Muscle of leg (tissue), 11 donors: ENCODE measurements around the gene HOXB3. TPM values are rescaled to one million over a fixed set of nuclear protein-coding genes. Genes with fewer than 3 reads are reported as not detected.

ENCODE experiments used
- DNase-seq: peaks from one replicate; pipeline ENCODE4 v3.0.0; 2013
- H3K27ac ChIP-seq: one replicate; pipeline ENCODE4 v1.5.1; 2013; ENCODE audit warnings: mild to moderate bottlenecking, low read length, control low read depth
- H3K27me3 ChIP-seq: one replicate; pipeline ENCODE4 v1.6.1; 2013; ENCODE audit warnings: low read length; ENCODE audit not compliant: control insufficient read depth, insufficient read depth
- H3K36me3 ChIP-seq: one replicate; pipeline ENCODE4 v1.6.1; 2013; ENCODE audit warnings: low read length; ENCODE audit not compliant: control insufficient read depth, insufficient read depth
- H3K4me1 ChIP-seq: one replicate; pipeline ENCODE4 v1.6.1; 2013; ENCODE audit warnings: low read length; ENCODE audit not compliant: control insufficient read depth, insufficient read depth
- H3K4me3 ChIP-seq: one replicate; pipeline ENCODE4 v1.5.1; 2013; ENCODE audit warnings: low read length, control low read depth
- H3K9me3 ChIP-seq: replicated peaks from 2 replicates; pipeline ENCODE4 v1.6.1; 2013; ENCODE audit warnings: low read depth, low read length; ENCODE audit not compliant: control insufficient read depth
- WGBS: methylation state at CpG from one replicate; pipeline ENCODE4 v1.1.5; 2013; ENCODE audit warnings: missing lambda C conversion rate; ENCODE audit not compliant: insufficient coverage; 5-methylcytosine and 5-hydroxymethylcytosine counted together
- polyA plus RNA-seq, 8 donors: library from polyadenylated mRNA; unstranded; fragments of 120-200 nt; gene quantifications; one replicate each; pipeline versions ENCODE4 v1.2.1 to v1.2.3, GENCODE V29; 2013; ENCODE audit warnings: inconsistent platforms in 1 of 8, low replicate concordance in 1 of 8; ENCODE audit not compliant: insufficient read length in 8 of 8, insufficient read depth in 1 of 8
- total RNA-seq: library from RNA; stranded (reverse); fragments of 120-200 nt; gene quantifications from one replicate; pipeline ENCODE4 v1.2.4, GENCODE V29; 2013

HOXB3 gene
- total and polyA plus RNA-seq, 9 donors: 3.1 to 14.6 (median 9.4) TPM

- no peak overlapping the region for H3K4me3 ChIP-seq
- no peaks in the 10 kb centered on the region for H3K9me3 ChIP-seq
- peaks cover 17% of the 10 kb centered on the region for H3K4me1 ChIP-seq
- no peaks in the 10 kb centered on the region for H3K36me3 ChIP-seq
- no peak overlapping the region for H3K27ac ChIP-seq
- WGBS: 3% methylated on average over 39 of the region's 43 CpGs
- H3K27me3 ChIP-seq: peaks cover 100% of the 10 kb centered on the region
- DNase-seq: no peak
Observed at GRCh38 chr17:48617471-48618255, 27.6 kb upstream of the HOXB3 start.

DNA sequence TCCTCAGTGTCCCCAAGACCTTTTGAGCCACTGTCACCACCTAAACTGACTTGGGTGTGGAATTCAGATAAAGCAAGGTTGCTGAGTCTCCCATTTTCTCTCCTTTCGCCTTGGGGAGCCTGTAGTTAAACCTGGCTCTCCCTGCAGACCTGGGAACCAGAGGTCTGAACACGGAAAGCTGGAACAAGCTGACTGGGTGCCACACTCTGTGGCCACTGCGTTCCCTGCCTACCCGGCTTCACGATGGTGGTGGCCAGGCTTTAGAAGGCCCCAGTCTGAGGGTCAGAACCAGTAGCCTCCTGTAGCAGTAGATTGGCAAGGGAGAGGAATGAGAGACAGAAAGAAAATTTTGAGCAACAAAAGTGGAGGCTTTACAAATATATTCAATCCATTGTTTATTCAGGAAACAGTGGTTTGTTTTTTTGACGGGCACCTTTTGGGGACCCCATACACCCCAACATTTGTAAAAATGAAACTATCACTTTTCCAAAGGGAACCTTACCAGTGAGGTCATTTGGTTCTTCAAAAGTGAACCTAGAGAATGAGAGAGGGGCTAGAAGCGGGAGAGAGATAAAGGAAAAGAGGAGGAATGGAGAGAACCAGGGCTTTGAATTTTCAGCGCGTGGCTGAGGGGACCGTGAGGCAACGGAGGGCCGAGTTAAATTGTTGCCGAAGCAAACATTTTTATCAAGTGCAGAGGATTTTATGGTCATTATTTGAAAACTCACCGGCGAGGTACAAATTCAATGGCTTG is 26.9 kb upstream of the HOXB3 start:
- Histone ChIP-seq H3K9me3 (no peaks in the 10 kb centered on the region), H3K27me3 (peaks cover 100% of the 10 kb centered on the region), H3K4me3 (no peak overlapping the region), H3K27ac (no peak overlapping the region), H3K36me3 (no peaks in the 10 kb centered on the region), H3K4me1 (peaks cover 17% of the 10 kb centered on the region)
- no peak for DNase-seq
- WGBS: 19% methylated on average over 11 of the region's 15 CpGs

GRCh38 chr17:48615963-48616716 is 26.1 kb upstream of the HOXB3 start:
- peaks cover 24% of the 10 kb centered on the region for H3K4me1 ChIP-seq
- H3K27me3 ChIP-seq: peaks cover 100% of the 10 kb centered on the region

GRCh38 chr17:48615047-48615962 is 25.3 kb upstream of the HOXB3 start, which contains the start of gene HOXB8:
Gene HOXB8 (minus strand): TSS chr17:48615292. CDS start chr17:48614704, 588 bp downstream.
- Histone ChIP-seq H3K27me3 (peaks cover 100% of the 10 kb centered on the region), H3K4me1 (peaks cover 32% of the 10 kb centered on the region), H3K4me3 (peak within 1 kb of the TSS; percentile 13), H3K36me3 (no peaks in the 10 kb centered on the region), H3K9me3 (no peaks in the 10 kb centered on the region), H3K27ac (no peak within 1 kb of the TSS)
- WGBS: 0% methylated on average over 1 of the region's 41 CpGs
- DNase-seq: no peak

More at GRCh38 chr17:48615963-48616716, 26.1 kb upstream of the HOXB3 start:
- H3K4me3 ChIP-seq: no peak overlapping the region
- H3K36me3 ChIP-seq: no peaks in the 10 kb centered on the region
- DNase-seq: no peak
- H3K9me3 ChIP-seq: no peaks in the 10 kb centered on the region
- WGBS: 50% methylated on average over 2 of the region's 17 CpGs
- H3K27ac ChIP-seq: no peak overlapping the region

- no peaks in the 10 kb centered on the region for H3K36me3 ChIP-seq
- H3K4me3 ChIP-seq: peak overlapping the region; percentile 13
- WGBS: under 1% methylated on average over 52 of the region's 55 CpGs
- no peaks in the 10 kb centered on the region for H3K9me3 ChIP-seq
- H3K4me1 ChIP-seq: peaks cover 36% of the 10 kb centered on the region
- peaks cover 100% of the 10 kb centered on the region for H3K27me3 ChIP-seq
- no peak overlapping the region for H3K27ac ChIP-seq
- no peak for DNase-seq
Observed at GRCh38 chr17:48613862-48614694, 24.0 kb upstream of the HOXB3 start.

- no peaks in the 10 kb centered on the region for H3K36me3 ChIP-seq
- no peak for DNase-seq
- H3K9me3 ChIP-seq: no peaks in the 10 kb centered on the region
- under 1% methylated on average over 58 of the region's 67 CpGs for WGBS
- H3K4me3 ChIP-seq: peak overlapping the region; percentile 28
- peaks cover 34% of the 10 kb centered on the region for H3K4me1 ChIP-seq
- H3K27ac ChIP-seq: peak overlapping the region; percentile 47
- H3K27me3 ChIP-seq: peaks cover 100% of the 10 kb centered on the region
Observed at GRCh38 chr17:48612854-48613691, 23.0 kb upstream of the HOXB3 start.

- WGBS: 0% methylated on average over 5 of the region's 15 CpGs
- H3K9me3 ChIP-seq: no peaks in the 10 kb centered on the region
- H3K4me1 ChIP-seq: peaks cover 31% of the 10 kb centered on the region
- peaks cover 100% of the 10 kb centered on the region for H3K27me3 ChIP-seq
- H3K4me3 ChIP-seq: no peak overlapping the region
- H3K36me3 ChIP-seq: no peaks in the 10 kb centered on the region
- DNase-seq: no peak
- H3K27ac ChIP-seq: peak overlapping the region; percentile 35
Observed at GRCh38 chr17:48612456-48612853, 22.4 kb upstream of the HOXB3 start.

- Histone ChIP-seq H3K4me1 (peaks cover 31% of the 10 kb centered on the region), H3K27me3 (peaks cover 100% of the 10 kb centered on the region), H3K4me3 (peak overlapping the region; percentile 63), H3K9me3 (no peaks in the 10 kb centered on the region), H3K36me3 (no peaks in the 10 kb centered on the region), H3K27ac (peak overlapping the region; percentile 69)
- WGBS: 2% methylated on average over 28 of the region's 36 CpGs
- no peak for DNase-seq
Observed at GRCh38 chr17:48611681-48612455, 21.8 kb upstream of the HOXB3 start.
